Stimulated activated CD8-positive, alpha-beta memory T cell treated with anti-CD3 and anti-CD28 coated beads, Interleukin-2, amount 100 ng/mL, for 1 hour (primary cell): ENCODE measurements around the gene GMPR.
A peak's percentile ranks its signal among the peaks of the same experiment; 100 is the strongest.

Source experiments
- DNase-seq, 2 donors: peaks; one replicate each; pipeline ENCODE4 v3.0.0-alpha.2; 2020; ENCODE audit warnings: low read depth in 2 of 2

Gene GMPR

DNA sequence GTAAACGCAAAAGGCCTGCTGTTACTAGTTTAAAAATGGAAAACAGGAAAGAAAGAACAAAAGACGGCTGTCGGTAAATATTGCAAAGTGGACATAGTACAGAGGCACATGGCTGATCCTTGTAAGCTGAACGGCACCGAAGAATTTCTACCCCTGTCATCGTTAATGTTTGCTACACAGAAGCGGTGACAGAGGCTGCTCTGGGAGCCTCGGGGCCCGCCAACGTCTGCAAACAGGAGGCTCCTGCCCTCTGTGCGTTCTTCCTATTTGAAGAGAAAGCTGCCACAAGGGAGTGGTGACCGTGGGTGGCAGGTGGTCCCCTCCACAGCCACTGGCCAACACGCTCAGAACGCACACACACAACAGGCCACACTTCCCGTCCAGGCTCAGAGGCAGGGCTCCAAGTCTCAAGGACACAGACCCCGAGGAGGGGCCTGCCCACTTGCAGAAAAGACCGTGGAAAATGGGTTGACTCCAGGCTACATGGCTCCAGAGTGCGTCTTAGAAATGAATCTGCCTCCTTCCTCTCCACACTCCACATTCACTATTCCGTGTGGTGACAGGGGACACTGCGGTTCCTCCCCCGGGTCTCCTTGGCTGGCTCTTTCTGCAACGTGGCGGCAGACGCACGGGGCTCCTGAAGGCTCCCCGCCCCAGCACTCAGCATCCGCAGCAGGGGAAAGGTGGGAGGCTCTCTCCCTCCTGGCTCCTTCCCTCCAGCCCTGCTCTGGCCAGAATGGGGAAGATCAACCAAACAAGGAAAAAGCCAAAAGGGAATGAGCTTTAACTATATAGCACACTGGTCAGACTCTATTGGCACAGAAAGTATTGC, 64.5 kb downstream of the GMPR start:
- no peak for DNase-seq

DNA sequence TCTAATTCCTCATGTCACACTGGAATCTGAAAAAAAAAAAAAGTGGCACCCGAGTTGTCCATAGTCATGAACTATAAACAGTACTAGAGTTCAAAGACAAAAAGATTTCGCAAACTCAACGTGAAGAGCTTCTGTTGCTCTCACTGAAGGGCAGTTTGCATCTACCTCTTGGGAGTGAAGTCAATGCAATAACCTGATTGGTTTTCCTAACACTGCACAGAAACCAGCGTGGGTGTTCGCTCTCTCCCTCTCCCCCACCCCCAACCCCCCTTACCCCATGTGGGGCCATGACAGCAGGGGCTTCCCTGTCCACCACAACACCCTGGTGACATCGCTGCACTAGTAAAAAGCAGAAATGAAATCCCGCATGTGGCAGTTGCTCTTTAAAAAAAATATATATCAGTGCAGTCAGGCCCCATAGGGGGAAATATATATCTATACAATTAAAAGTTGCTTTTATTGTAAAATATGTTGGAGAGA, 66.9 kb downstream of the GMPR start:
- DNase-seq = no peak

- no peak for DNase-seq
Observed at GRCh38 chr6:16305788-16306187, 67.4 kb downstream of the GMPR start.

- no peak for DNase-seq
Observed at GRCh38 chr6:16306334-16306733, 67.9 kb downstream of the GMPR start.

GRCh38 chr6:16311763-16312162, 73.4 kb downstream of the GMPR start:
- no peak for DNase-seq

DNA sequence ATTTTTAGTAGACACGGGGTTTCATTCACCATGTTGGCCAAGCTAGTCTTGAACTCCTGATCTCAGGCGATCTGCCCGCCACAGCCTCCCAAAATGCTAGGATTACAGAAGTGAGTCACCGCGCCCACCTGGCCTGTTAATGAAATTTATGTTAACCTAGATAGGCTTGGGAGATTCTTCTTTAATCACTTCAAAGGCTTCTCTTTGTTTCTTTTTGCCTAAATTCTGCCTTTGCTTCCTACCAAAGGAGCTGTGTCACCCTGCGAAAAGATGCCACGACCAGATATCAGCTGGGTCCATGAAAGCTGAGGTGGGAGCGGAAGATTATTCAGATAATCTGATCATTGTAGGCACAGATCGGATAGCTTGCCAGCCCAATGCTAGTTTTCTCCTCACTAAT, 75.3 kb downstream of the GMPR start:
- DNase-seq = no peak

GRCh38 chr6:16314296-16314695, 75.9 kb downstream of the GMPR start:
- DNase-seq = no peak

GRCh38 chr6:16316741-16317251, 78.4 kb downstream of the GMPR start:
- DNase-seq = no peak

DNA sequence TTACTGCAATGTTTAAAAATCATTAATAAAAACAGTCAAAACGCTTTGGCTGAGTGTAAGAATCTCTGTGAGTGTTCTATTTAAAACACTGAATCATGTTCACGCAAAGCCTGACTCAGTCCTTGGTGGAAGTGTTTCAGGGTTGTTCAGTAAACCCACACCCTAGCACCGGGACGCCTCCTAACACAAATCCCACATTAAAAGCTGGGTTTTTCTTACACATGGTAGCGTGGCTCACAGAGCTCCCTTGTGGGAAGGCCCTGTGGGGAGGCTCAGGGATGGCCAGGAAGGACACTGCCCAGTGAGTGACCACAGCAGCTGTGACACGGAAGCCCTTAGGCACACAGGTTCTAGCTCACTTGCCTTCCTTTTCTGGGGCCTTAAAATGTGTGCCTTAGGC, 80.2 kb downstream of the GMPR start:
- no peak for DNase-seq

DNA sequence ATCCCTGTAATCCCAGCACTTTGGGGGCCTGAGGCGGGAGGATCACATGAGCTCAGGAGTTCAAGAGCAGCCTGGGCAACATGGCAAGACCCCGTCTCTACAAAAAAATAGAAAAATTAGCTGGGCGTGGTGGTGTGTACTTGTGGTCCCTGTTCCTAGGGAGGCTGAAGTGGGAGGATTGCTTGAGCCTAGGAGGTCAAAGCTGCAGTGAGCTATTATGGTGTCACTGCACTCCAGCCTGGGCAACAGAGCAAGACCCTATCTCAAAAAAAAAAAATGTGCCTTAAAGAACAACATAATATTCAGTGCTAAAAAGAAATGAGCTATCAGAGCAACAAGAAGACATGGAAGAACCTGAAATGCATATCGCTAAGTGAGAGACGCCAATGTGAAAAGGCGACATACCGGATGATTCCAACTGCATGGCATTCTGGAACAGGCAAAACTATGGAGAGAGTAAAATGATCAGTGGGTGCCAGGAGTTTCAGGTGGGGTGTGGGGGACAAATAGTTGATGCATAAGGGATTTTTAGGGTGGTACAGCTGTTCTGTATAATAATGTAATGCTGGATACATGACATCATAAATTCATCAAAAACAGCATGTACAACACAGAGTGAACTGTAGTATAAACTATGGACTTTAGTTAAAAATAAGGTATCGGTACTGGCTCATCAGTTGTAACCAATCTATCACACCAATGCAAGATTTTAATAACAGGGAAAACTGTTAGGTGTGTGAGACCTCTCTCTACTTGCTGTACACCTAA, 80.8 kb downstream of the GMPR start:
- no peak for DNase-seq

GRCh38 chr6:16319813-16320532, 81.6 kb downstream of the GMPR start:
- peak; percentile 39 to 46 for DNase-seq

DNA sequence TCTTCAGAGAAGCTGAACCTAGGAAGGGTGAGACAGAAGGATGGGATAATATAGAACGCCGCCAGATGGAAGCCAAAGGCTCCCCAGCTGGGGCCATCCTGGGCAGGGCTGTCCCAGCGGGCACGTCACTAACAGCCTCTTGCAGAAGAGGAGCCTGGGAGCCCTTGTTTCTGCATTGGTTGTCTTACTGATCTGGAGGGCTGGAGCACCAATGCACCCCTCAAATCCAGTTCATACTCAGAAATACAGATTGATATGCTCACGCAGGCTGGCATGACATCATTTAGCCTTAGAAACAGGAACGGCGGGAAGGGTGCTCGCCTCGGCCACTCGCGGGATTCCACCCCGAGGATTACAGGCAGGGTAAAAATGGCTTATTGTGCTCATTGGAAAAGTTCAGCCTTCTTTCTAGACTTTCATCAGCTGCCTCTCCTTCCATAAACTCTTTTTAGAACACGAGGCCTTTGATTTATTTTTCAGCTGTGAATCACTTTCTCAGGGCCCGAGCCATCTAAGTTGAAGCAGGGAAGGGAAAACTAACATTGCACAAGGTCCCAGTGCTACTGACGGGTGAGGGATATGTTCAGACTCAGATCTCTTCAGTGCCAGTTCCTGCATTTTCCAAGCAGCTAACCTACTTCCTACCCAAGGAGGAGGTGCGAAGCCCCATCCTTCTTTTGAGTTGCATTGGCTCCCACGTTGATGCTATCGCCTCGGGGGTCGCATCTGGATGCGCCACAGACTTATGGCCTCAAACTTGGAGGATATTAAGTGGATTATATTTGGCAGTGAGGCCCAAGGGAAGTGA, 82.3 kb downstream of the GMPR start:
- DNase-seq = no peak

GRCh38 chr6:16321341-16321710, 82.9 kb downstream of the GMPR start:
- no peak for DNase-seq

- DNase-seq = no peak
Observed at GRCh38 chr6:16321826-16322225, 83.4 kb downstream of the GMPR start.

GRCh38 chr6:16322666-16323312, 84.4 kb downstream of the GMPR start:
- peak; percentile 38 to 48 for DNase-seq

DNA sequence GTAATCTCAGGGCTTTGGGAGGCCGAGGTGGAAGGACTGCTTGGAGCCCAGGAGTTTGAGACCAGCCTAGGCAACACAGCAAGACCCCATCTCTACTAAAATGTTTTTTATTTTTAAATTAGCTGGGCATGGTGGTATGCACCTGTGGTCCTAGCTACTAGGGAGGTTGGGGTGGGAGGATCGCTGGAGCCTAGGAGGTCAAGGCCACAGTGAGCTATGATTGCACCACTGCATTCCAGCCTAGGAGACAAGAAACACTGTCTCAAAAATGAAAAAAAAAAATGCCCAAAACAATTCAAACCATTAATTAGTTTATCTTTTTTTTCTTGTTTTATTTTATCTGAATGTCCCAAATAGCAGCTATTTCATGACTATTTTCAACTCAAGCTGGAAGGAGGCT, 85.8 kb downstream of the GMPR start:
- no peak for DNase-seq

- no peak for DNase-seq
Observed at GRCh38 chr6:16324606-16325225, 86.3 kb downstream of the GMPR start.

DNA sequence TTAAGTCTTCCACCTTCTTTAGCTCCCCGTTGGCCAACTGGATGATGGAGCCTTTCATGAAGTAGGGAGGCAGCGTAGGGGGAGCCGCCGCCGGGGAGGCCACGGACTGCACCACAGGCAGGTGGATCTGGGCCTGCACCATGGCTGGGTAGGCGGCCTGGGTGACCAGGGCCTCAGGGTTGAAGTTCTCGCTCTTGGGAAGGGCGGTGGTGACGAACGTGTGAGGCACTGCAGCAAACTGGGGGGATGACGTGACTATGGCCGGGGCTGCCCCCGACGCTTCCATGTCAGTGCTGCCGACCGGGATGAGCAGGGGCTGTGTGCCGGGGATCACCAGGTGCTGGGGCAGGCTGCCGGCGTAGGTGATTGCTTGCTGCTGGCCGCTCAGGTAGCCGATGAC, 88.1 kb downstream of the GMPR start:
- no peak for DNase-seq

DNA sequence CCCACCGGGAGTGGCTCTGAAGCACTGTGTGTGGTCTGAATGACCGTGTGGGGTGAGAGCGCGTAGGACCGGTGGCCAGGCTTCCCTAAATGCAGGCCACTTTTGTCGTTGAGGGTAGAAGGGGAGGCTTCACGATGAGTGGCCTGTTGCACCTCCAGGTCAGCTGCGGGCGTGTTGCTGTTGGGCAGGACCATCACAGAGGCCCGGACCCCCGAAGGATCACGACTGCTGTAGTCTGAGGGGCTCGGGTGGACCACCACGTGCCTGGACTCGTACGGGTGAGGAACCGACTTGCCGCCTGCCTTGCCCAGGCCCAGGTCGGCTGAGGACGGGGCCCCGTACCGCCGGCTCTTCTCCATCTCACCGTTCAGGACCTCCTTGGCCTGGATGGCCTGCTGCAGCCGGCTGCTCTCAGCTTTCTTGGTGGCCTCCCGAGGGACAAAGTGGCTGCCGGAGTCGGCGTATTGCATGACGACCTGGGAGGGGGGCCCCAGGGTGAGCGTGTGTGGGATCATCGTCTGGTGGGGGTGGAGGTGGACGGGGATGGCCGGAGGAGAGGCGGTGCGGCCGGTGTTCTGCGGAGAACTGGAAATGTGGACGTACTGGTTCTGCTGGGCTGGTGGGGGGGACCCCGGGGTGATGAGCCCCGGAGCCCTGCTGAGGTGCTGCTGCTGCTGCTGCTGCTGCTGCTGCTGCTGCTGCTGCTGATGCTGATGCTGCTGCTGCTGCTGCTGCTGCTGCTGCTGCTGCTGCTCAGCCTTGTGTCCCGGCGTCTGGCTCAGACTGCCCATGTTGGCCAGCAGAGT, 88.8 kb downstream of the GMPR start:
- DNase-seq = no peak
